Right cardiac atrium (tissue), 5 donors: Measurements from ENCODE around the gene ITPR1. TPM values are rescaled to one million over a fixed set of nuclear protein-coding genes. Genes with fewer than 3 reads are reported as not detected.
A peak's percentile ranks its signal among the peaks of the same experiment; 100 is the strongest.

Source experiments
- ATAC-seq, 2 donors: fragments of 200-7000 bp; cut with Tn5 transposase; one replicate each; pipeline versions ENCODE4 v1.8.0 to v1.9.1; 2020; ENCODE audit warnings: moderate library complexity in 2 of 2, mild to moderate bottlenecking in 1 of 2
- DNase-seq, 3 donors: peaks; one replicate each; pipeline ENCODE4 v3.0.0-alpha.2; 2020
- H3K27ac ChIP-seq: one replicate; pipeline ENCODE4 v1.5.1; 2013; ENCODE audit warnings: mild to moderate bottlenecking, low read length, control low read depth, moderate library complexity
- H3K27me3 ChIP-seq: one replicate; pipeline ENCODE4 v1.6.1; 2013; ENCODE audit not compliant: control insufficient read depth, insufficient read depth
- H3K4me1 ChIP-seq: one replicate; pipeline ENCODE4 v1.6.1; 2013; ENCODE audit warnings: low read length; ENCODE audit not compliant: control insufficient read depth, insufficient read depth
- H3K4me3 ChIP-seq: one replicate; pipeline ENCODE4 v1.5.1; 2013; ENCODE audit warnings: low read length, control low read depth
- H3K9me3 ChIP-seq: one replicate; pipeline ENCODE4 v1.6.1; 2013; ENCODE audit warnings: low read length; ENCODE audit not compliant: control insufficient read depth
- WGBS: extraction: QIAGEN DNeasy Blood & Tissue Kit; methylation state at CpG from one replicate; pipeline ENCODE4 v1.1.7; 2013; 5-methylcytosine and 5-hydroxymethylcytosine counted together
- intact Hi-C, 4 donors: fragments of 100-400 bp; cut with DNase I; formaldehyde crosslinking; loops; one replicate each; pipeline versions ENCODE4 v1.11.0 to v1.14.0; 2022 to 2023
- polyA plus RNA-seq: library from polyadenylated mRNA; stranded (reverse); fragments of 200-250 nt; gene quantifications from one replicate; pipeline ENCODE4 v1.2.3, GENCODE V29; 2013
- total RNA-seq, 4 donors: library from RNA; stranded (reverse); fragmentation: NEBNext Ultra II Directional; extraction: Animal tissue kit (Norgen Biotek cat#: 25700); gene quantifications; one replicate each; pipeline ENCODE4 v1.2.1, GENCODE V29; 2021
- donor health status: healthy with polysubstance abuse.
- donor health status: DM: no; HTN: yes; CAD: no.
- donor health status: DM: no; HTN: no; CAD: no.
- donor health status: DM: no; HTN: yes; CAD: no; lungs with severe emphysema.
- donor health status: DM: yes; HTN: yes; CAD: no.

The ITPR1 gene
- total and polyA plus RNA-seq, 5 donors: 13.9 to 59.0 (median 39.5) TPM

DNA sequence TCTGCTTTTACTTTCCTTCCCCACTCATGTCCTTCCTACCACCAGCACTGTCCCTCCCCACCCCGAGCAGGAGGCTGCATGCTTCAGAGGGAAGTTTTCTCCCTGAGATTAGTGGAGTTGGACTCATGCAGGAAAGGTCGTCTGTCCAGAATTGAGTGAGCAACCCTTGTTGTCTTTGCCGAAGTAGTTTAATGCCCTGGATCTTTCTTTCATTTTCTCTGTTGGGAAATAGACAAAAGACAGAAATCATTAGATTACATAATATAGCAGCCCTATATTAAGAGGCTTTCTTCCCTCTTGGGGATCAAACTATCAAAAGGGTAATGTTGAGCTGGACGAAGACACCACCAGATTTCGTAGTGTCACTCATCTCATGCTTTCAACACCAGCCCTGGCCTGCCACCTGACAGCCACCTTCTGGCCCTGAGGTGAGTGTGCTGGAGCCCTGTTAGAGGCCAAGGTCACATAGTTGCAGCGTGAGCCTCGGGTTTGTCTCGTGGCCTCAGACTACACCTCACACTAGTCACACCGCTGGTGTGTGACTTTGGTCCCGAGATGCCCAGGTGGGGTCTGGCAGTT, 231.0 kb downstream of the ITPR1 start:
- WGBS: 57% methylated on average over 10 of the region's 10 CpGs
- intact Hi-C loops: loop anchor here in 3 of 4 donors (5.0 to 10.0 kb wide), 5 partner anchors 91 to 461 kb away; partner anchors contain the start of genes BHLHE40 (in 2 of the 3) and EDEM1 (in 1 of the 3)
- Histone ChIP-seq H3K4me1 (no peaks in the 10 kb centered on the region), H3K4me3 (no peak overlapping the region), H3K9me3 (no peaks in the 10 kb centered on the region), H3K27ac (no peak overlapping the region), H3K27me3 (no peaks in the 10 kb centered on the region)
- ATAC-seq (no peak), DNase-seq (no peak)

DNA sequence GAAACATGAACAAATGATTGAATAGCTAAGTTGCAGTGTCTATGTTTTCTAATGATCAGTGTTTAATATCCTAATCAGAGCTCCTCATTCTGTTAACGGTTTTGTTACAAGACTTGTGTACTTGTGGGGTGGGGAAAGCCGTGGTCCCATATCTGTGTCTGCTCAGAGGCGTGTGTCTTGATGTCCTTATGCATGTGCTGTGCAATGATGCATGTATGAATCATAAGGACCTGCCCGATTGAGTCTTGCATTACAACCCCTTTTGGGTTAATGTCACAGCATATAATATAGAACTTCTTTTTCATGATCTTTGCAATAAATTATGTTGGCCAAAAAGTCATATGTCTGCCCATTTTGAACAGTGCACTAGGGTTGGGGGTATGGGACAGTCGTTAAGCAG, 233.4 kb downstream of the ITPR1 start:
- ATAC-seq (no peak), DNase-seq (no peak)
- intact Hi-C loops: loop anchor here in 3 of 4 donors (10.0 kb wide), 3 partner anchors 88 to 458 kb away; partner anchors contain the start of gene EDEM1 (in 1 of the 3)
- H3K9me3 ChIP-seq: no peaks in the 10 kb centered on the region
- H3K4me1 ChIP-seq: no peaks in the 10 kb centered on the region
- H3K4me3 ChIP-seq: no peak overlapping the region
- 88% methylated on average over 5 of the region's 5 CpGs for WGBS
- no peak overlapping the region for H3K27ac ChIP-seq
- H3K27me3 ChIP-seq: no peaks in the 10 kb centered on the region

DNA sequence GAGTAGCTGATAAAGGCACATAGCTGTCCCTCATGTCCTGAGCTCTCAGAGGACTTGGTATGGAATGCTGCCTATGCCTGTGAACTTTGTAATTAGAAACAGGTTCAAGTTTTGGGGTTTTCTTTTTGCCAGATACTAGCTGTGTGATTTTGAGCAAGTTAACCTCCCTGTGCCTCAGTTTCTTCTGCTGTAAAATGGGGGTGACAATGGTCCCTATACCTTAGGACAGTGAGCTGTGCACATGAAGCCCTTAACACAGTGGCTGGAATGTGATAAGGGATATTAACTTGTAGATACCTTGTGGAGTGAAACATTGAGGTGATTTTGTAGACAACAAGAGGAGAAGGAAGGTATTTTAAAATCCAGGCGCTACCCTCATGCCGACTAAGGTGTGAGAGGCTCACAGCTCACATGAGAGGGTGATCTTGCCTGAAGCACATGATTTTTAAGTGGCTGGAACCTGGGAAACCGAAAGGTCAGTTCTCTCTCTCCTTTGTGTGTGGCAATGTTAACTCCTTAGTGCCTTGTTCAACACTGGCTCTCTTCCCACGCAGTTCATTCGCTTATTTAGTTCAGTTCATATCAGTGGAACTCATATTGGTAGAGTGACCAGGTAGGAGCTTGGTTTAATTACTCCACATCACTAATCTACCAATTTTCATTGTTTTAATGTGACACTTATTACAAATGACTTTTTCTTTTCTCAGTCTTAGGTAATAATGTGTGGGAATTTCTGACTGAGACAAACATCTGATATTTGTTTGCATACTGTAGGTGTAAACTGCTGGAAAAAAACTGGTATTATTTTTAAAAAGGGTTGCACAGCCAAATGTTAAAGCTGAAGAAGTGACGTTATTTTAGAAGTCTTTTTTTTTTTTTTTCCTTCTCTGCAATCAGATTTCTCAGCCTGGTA, 236.2 kb downstream of the ITPR1 start:
- Histone ChIP-seq H3K27ac (peak overlapping the region; percentile 17), H3K9me3 (no peaks in the 10 kb centered on the region), H3K27me3 (no peaks in the 10 kb centered on the region), H3K4me3 (no peak overlapping the region), H3K4me1 (no peaks in the 10 kb centered on the region)
- peak; percentile 49 to 63 for ATAC-seq
- whole genome bisulfite sequencing: 66% methylated on average over 6 of the region's 6 CpGs
- intact Hi-C loops: loop anchor here in 3 of 4 donors (10.0 kb wide), 3 partner anchors 85 to 455 kb away; partner anchors contain the start of gene EDEM1 (in 1 of the 3)
- DNase-seq: no peak

DNA sequence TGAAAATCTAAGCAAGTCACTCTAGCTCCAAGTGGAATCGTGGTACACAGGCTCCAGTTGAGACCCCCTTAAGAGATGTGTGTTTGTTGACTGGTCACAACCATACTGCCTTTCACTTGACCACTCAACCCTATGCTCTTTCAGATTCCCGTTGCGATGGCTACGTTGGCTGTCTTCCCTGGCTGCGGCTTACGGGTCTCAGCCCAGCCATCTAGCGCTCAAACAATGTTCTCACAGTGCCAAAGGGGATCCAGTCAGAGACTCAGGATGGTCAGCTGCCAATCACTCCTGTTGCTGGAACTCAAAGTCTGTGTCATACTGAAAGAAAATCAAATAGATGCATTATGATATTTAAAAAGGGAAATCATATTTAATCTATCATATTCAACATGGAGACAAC, 237.6 kb downstream of the ITPR1 start:
- DNase-seq: peak; percentile 60 to 78 (median 77)
- no peaks in the 10 kb centered on the region for H3K9me3 ChIP-seq
- no peak overlapping the region for H3K4me3 ChIP-seq
- intact Hi-C loops: no loop called here
- no peaks in the 10 kb centered on the region for H3K4me1 ChIP-seq
- no peaks in the 10 kb centered on the region for H3K27me3 ChIP-seq
- 65% methylated on average over 7 of the region's 7 CpGs for WGBS
- no peak overlapping the region for H3K27ac ChIP-seq
- peak; percentile 77 to 78 for ATAC-seq

DNA sequence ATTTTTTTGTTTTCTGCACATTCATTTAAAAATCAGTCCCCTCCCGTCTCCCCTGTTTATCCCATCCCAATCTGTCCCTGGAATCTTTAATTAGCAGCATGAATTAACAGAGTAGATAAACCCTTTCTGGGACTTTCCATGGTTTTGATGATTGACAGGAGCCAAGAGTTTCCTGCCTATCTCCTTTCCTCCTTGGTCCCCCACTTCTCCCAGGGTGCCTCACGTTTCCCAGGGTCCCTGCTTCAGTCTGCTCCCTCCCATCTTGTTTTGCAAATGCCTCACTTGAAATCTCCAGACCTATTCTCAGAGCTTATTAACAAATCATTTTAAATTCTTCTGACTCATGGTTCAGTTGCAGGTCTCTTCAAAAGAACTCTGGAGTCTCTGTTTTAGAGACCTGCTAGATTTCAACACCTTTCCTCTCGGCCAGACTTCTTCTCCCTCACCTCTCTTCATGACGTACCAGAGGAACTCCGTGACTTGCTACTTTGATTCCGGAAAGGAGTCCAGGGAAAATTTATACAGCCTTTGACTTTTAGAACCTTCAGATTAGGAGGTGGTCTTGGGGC, 238.5 kb downstream of the ITPR1 start:
- ATAC-seq (no peak), DNase-seq (no peak)
- H3K9me3 ChIP-seq: no peaks in the 10 kb centered on the region
- H3K4me3 ChIP-seq: no peak overlapping the region
- H3K4me1 ChIP-seq: peaks cover 3% of the 10 kb centered on the region
- no peak overlapping the region for H3K27ac ChIP-seq
- WGBS: 71% methylated on average over 6 of the region's 6 CpGs
- no peaks in the 10 kb centered on the region for H3K27me3 ChIP-seq
- intact Hi-C loops: no loop called here

DNA sequence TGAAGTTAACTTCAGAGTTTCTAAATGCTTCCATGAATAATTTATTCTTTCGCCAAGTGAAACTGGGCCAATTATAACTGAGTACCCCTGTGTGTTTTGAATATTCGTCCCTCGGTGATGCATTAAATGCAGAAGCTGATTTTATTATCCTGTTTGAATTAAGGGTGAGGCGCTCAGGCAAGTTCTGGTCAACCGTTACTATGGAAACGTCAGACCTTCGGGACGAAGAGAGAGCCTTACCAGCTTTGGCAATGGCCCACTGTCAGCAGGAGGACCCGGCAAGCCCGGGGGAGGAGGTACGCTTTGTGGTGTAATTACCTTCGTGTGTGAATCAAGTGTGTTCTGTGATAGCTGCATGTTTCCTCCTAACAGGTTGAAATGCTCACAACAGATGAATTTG, 239.8 kb downstream of the ITPR1 start:
- 76% methylated on average over 12 of the region's 12 CpGs for WGBS
- H3K27me3 ChIP-seq: no peaks in the 10 kb centered on the region
- peaks cover 5% of the 10 kb centered on the region for H3K4me1 ChIP-seq
- no peaks in the 10 kb centered on the region for H3K9me3 ChIP-seq
- H3K4me3 ChIP-seq: no peak overlapping the region
- DNase-seq (no peak), ATAC-seq (no peak)
- intact Hi-C loops: no loop called here
- H3K27ac ChIP-seq: no peak overlapping the region

DNA sequence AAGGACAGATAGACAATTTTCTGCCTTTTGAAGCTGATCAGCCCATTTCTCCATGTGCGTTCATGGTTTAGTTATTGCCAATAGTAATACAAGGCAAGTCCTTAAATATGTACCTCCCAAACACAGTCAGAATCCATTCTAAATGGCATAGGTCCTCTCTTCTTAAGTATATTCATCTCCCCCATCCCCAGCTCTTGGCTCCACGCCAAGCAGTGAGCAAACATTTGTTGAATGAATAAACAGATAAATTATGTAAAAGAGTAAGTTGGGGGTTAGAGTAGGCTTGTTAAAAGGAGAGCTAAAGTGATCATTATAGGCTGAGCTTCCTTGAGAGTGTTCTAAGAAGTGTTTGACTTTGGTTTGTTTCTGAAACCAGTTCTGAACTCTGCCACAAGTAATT, 241.3 kb downstream of the ITPR1 start:
- H3K4me3 ChIP-seq: no peak overlapping the region
- H3K9me3 ChIP-seq: no peaks in the 10 kb centered on the region
- 82% methylated on average over 2 of the region's 2 CpGs for WGBS
- H3K4me1 ChIP-seq: peaks cover 8% of the 10 kb centered on the region
- intact Hi-C loops: no loop called here
- DNase-seq: no peak
- H3K27me3 ChIP-seq: no peaks in the 10 kb centered on the region
- no peak for ATAC-seq
- H3K27ac ChIP-seq: no peak overlapping the region

DNA sequence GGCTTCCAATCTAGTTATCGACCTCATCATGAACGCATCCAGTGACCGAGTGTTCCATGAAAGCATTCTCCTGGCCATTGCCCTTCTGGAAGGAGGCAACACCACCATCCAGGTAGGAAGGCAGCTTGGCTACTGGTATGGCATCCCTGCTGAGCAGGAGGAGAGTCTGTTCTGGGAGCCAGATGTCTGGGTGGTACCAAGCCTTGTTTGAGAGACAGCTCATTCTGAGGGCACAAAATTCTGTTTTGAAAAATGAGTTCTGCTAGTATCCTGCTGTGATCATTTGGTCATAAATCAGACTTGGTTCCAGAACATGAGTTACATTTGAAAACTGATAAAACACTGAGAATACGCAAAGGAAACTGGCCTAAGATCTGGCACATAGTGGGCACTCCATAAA, 242.1 kb downstream of the ITPR1 start:
- peaks cover 10% of the 10 kb centered on the region for H3K4me1 ChIP-seq
- 90% methylated on average over 4 of the region's 4 CpGs for WGBS

DNA sequence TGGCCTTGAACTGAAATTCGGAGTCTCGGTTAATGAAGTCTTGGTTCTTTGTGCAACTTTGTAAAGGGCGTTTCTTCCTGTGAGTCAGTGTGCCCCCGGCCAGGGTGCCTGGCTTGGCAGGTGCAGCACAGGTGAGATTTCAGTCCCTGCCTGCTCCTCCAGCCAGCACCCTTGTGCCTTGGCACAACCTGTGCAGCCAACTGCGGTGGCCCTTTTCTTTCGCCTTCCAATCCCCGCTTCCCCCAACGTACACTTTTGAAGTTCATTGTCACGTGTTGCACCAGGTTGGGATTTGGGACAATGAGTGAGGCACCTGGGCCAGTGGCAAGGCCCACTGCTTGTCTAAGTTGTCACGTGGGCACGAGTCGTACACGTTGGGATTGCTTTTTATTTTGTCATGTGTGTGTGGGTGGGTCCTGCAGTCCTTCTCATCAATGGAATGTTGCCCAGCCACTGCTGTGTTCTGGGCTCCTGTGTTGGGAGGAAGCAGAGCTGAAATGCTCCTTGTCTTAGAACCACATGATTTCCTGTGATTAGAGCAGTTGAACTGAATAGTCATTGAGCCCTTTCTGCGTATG, 243.2 kb downstream of the ITPR1 start:
- no peak overlapping the region for H3K4me3 ChIP-seq
- no peaks in the 10 kb centered on the region for H3K27me3 ChIP-seq
- DNase-seq: peak in 1 of 3 donors; percentile 67
- intact Hi-C loops: loop anchor here in 1 of 4 donors (5.0 kb wide), 1 partner anchor 246 kb away; no protein-coding TSS in a partner anchor
- peak overlapping the region; percentile 9 for H3K27ac ChIP-seq
- H3K9me3 ChIP-seq: no peaks in the 10 kb centered on the region
- ATAC-seq: peak; percentile 47 to 63
- 71% methylated on average over 14 of the region's 14 CpGs for WGBS
- H3K4me1 ChIP-seq: peaks cover 18% of the 10 kb centered on the region

More for the DNA sequence above, 242.1 kb downstream of the ITPR1 start:
- no peak for DNase-seq
- Histone ChIP-seq H3K27ac (no peak overlapping the region), H3K27me3 (no peaks in the 10 kb centered on the region), H3K4me3 (no peak overlapping the region), H3K9me3 (no peaks in the 10 kb centered on the region)
- intact Hi-C loops: loop anchor here in 1 of 4 donors (5.0 kb wide), 1 partner anchor 247 kb away; no protein-coding TSS in a partner anchor
- no peak for ATAC-seq

DNA sequence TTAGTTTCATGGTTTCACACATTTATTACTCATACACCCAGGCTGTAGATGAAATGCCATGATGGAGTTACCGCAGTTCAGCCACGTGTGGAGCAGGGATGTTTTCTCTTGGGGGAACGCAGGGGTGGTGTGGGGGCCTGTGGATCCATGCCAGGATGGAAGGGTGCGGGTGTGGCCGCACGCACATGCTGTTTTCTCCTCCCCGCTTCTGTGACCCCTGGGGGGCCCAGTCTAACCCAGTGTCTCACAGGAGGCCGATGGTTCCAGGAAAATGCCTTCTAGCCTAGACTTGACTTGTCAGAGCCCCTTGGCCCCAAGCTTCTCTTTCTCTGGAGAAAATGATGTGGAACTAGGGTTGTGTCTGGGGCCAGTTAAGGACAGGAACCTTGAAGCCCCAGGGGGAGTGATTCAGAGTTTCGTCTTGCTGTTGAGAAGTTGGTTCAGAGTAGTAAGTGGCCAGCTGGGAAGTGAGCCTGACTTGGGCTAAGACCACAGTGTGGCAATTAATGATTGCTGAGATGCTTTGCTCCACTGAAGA, 245.7 kb downstream of the ITPR1 start:
- Histone ChIP-seq H3K9me3 (no peaks in the 10 kb centered on the region), H3K27ac (no peak overlapping the region), H3K4me1 (peaks cover 29% of the 10 kb centered on the region), H3K27me3 (no peaks in the 10 kb centered on the region), H3K4me3 (no peak overlapping the region)
- DNase-seq (no peak), ATAC-seq (no peak)
- intact Hi-C loops: loop anchor here in 1 of 4 donors (5.0 kb wide), 1 partner anchor 243 kb away; no protein-coding TSS in a partner anchor
- WGBS: 88% methylated on average over 9 of the region's 9 CpGs
